Testis (tissue), 3 donors: ENCODE results near the gene SWAP70. TPM values are rescaled to one million over a fixed set of nuclear protein-coding genes. Genes with fewer than 3 reads are reported as not detected.

Experiments
- DNase-seq: peaks from one replicate; pipeline ENCODE4 v3.0.0-alpha.2; 2019
- H3K27ac ChIP-seq, 2 donors: fragments of 200-600 bp; sonication (generic); one replicate each; pipeline ENCODE4 v1.5.1; 2019
- H3K27me3 ChIP-seq: fragments of 200-600 bp; sonication (generic); one replicate; pipeline ENCODE4 v1.5.1; 2019
- H3K36me3 ChIP-seq: fragments of 200-600 bp; sonication (generic); one replicate; pipeline ENCODE4 v1.5.1; 2017; ENCODE audit warnings: low read depth; ENCODE audit errors: missing control alignments
- H3K4me1 ChIP-seq: fragments of 200-600 bp; sonication (generic); one replicate; pipeline ENCODE4 v1.5.1; 2019
- H3K4me3 ChIP-seq, 2 donors: fragments of 200-600 bp; sonication (generic); one replicate each; pipeline ENCODE4 v1.5.1; 2017 to 2019
- H3K9me3 ChIP-seq: fragments of 200-600 bp; sonication (generic); one replicate; pipeline ENCODE4 v1.5.1; 2017
- POLR2A ChIP-seq: fragments of 450-650 bp; IDR thresholded peaks from one replicate; pipeline ENCODE4 v1.6.1; 2017; ENCODE audit warnings: antibody characterized with exemption, mild to moderate bottlenecking, moderate library complexity
- WGBS, 2 donors: methylation state at CpG; one replicate each; pipeline ENCODE4 v1.1.5; 2018; 5-methylcytosine and 5-hydroxymethylcytosine counted together
- intact Hi-C: fragments of 100-400 bp; cut with DNase I; formaldehyde crosslinking; loops from one replicate; pipeline ENCODE4 v1.15.1; 2023; ENCODE audit warnings: low total_unique reads
- polyA plus RNA-seq: library from polyadenylated mRNA; stranded (reverse); fragments of 350-450 nt; fragmentation: Illumina TruSeq; extraction: RNeasy Lipid Tissue Mini Kit (QIAGEN cat#74804); gene quantifications from one replicate; pipeline ENCODE4 v1.2.3, GENCODE V29; 2014; ENCODE audit warnings: low read depth, low replicate concordance; ENCODE audit not compliant: insufficient read depth
- total RNA-seq, 2 donors: library from RNA; depleted of rRNA; stranded (reverse); fragments of >200 nt; gene quantifications; one replicate each; pipeline ENCODE4 v1.2.3, GENCODE V29; 2016
- TF ChIP-seq, protein P1 (sequence below), 3 experiments: fragments of 450-650 bp in 2 of 3; fragments of 200-600 bp in 1 of 3; sonication (generic) in 1 of 3; IDR thresholded peaks; one replicate each; pipeline ENCODE4 v1.5.1; 2016 to 2019; ENCODE audit warnings: antibody characterized with exemption in 3 of 3, mild to moderate bottlenecking in 2 of 3, moderate library complexity in 1 of 3

The SWAP70 gene
- total and polyA plus RNA-seq, 3 donors from 2014 or later: 10.2 to 14.7 (median 10.5) TPM

DNA sequence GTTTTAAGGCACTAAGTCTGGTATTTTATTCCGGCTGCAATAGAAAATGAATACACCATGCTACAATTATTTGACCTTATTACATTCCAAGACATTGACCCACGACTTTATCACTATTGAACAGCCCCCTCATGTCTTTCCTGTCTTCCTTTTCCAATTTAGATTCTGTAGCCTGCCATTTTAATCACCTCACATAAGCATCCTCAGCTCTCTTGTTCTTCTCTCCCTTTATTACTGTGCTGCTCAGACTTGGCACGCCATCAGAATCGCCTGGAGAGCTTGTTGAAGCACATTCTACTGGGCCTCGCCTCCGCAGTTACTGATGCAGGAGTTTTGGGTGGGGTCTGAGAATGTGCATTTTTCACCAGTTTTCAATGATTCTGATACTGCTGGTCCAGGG lies 38.7 kb upstream of the SWAP70 start:
- Histone ChIP-seq H3K9me3 (no peaks in the 10 kb centered on the region), H3K36me3 (no peaks in the 10 kb centered on the region), H3K27ac (peak overlapping the region in 1 of 2 donors; percentile 37), H3K4me3 (no peak overlapping the region), H3K27me3 (no peaks in the 10 kb centered on the region), H3K4me1 (peaks cover 16% of the 10 kb centered on the region)
- 50 to 67% methylated on average over 6 of the region's 6 CpGs for WGBS, 2 donors
- TF ChIP-seq, protein P1, sequence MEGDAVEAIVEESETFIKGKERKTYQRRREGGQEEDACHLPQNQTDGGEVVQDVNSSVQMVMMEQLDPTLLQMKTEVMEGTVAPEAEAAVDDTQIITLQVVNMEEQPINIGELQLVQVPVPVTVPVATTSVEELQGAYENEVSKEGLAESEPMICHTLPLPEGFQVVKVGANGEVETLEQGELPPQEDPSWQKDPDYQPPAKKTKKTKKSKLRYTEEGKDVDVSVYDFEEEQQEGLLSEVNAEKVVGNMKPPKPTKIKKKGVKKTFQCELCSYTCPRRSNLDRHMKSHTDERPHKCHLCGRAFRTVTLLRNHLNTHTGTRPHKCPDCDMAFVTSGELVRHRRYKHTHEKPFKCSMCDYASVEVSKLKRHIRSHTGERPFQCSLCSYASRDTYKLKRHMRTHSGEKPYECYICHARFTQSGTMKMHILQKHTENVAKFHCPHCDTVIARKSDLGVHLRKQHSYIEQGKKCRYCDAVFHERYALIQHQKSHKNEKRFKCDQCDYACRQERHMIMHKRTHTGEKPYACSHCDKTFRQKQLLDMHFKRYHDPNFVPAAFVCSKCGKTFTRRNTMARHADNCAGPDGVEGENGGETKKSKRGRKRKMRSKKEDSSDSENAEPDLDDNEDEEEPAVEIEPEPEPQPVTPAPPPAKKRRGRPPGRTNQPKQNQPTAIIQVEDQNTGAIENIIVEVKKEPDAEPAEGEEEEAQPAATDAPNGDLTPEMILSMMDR (IDR thresholded peaks at IDR 0.05): no peak
- no peak for TF ChIP-seq POLR2A
- peak; percentile 69 for DNase-seq
- intact Hi-C loops: no loop called here

DNA sequence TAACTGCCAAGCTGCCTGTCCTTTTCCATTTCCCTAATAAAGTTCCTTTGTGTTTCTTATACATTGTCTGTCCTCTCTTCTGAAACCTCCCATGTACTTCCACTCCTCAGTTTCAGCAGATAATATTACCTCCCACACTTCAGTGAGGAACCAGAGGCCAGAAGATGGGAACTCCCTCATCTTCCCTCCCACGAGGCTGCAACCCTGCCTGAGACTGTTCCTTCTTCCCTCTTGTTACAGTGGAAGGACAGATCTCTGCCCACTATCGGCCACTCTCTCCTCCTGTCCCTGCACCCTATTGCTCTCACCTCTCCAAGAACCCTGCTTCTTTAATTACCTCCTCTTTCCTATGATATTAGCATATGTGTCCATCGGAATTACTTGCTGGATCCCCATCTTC lies 38.1 kb upstream of the SWAP70 start:
- no peaks in the 10 kb centered on the region for H3K9me3 ChIP-seq
- peak overlapping the region; percentile 3 to 37 for H3K27ac ChIP-seq
- no peak for TF ChIP-seq POLR2A
- TF ChIP-seq, protein P1 (IDR thresholded peaks at IDR 0.05): no peak
- peaks cover 16% of the 10 kb centered on the region for H3K4me1 ChIP-seq
- peak; percentile 56 for DNase-seq
- 44 to 70% methylated on average over 3 of the region's 3 CpGs for WGBS, 2 donors
- intact Hi-C loops: no loop called here
- no peaks in the 10 kb centered on the region for H3K27me3 ChIP-seq
- H3K4me3 ChIP-seq: no peak overlapping the region
- no peaks in the 10 kb centered on the region for H3K36me3 ChIP-seq

DNA sequence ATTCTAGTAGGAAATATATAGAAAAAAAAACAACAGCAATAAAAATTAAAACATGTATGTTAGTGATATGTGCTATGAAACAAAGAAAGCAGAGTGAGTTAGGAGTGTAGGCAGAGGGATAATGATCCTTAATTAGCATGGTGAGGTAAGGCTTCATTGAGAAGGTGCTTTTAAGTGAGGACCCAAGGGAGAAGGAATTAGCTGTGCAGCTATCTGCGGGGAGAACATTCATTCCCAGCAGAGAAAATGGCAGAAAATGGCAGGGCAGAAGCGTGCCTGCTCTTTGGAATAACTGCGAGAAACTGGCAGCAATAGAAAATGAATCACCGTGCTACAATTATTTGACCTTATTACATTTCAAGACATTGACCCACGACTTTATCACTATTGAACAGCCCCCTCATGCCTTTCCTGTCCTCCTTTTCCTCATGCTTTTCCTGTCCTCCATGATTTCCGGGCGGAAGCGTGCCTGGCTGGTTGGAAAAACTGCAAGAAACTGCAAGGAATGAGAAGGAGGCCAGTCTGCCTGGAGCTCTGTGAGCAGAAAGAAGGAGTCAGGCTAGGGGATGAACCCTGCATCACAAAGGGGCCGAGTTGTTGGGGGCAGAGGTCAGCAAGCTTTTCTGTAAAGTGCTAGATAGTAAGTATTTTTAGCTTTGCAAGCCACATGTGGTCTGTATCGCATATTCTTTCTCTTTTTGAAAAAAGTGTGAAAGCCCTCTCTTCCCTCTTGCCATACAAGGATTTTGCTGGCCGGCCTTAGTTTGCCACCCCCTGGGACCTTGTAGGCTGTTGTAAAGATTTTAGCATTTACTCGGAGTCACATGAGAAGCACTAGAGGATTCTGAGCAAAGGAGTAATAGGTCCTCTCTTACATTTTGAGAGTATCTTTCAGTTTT lies 37.1 kb upstream of the SWAP70 start:
- H3K27ac ChIP-seq: peak overlapping the region; percentile 4 to 11
- WGBS, 2 donors: 56 to 60% methylated on average over 12 of the region's 12 CpGs
- DNase-seq: no peak
- no peak overlapping the region for H3K4me3 ChIP-seq
- H3K36me3 ChIP-seq: no peaks in the 10 kb centered on the region
- H3K27me3 ChIP-seq: no peaks in the 10 kb centered on the region
- peaks cover 16% of the 10 kb centered on the region for H3K4me1 ChIP-seq
- no peaks in the 10 kb centered on the region for H3K9me3 ChIP-seq
- no peak for TF ChIP-seq POLR2A
- TF ChIP-seq, protein P1 (IDR thresholded peaks at IDR 0.05): no peak
- intact Hi-C loops: no loop called here

DNA sequence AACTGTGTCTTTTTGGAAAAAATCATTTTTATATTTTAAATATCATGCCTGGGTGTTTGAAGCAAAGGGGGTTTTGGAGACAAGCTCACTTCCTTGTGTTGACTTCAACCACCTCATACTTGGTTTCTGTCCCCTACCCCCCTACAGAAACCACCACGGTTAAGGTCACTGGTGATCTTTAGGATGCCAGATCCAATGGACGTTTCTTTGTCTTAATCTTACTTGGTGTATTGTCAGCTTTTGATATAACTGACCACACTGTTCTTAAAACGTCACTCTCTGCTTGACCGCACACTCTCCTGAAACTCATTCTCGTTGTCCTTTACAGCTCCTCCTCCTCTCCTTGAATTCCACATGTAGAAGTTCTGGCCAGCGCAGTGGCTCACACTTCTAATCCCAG lies 34.8 kb upstream of the SWAP70 start:
- Histone ChIP-seq H3K27me3 (no peaks in the 10 kb centered on the region), H3K36me3 (no peaks in the 10 kb centered on the region), H3K4me3 (no peak overlapping the region), H3K27ac (no peak overlapping the region), H3K9me3 (no peaks in the 10 kb centered on the region), H3K4me1 (peaks cover 16% of the 10 kb centered on the region)
- WGBS, 2 donors: 87 to 88% methylated on average over 6 of the region's 6 CpGs
- intact Hi-C loops: no loop called here
- TF ChIP-seq, protein P1 (IDR thresholded peaks at IDR 0.05): no peak
- TF ChIP-seq POLR2A: no peak
- no peak for DNase-seq

DNA sequence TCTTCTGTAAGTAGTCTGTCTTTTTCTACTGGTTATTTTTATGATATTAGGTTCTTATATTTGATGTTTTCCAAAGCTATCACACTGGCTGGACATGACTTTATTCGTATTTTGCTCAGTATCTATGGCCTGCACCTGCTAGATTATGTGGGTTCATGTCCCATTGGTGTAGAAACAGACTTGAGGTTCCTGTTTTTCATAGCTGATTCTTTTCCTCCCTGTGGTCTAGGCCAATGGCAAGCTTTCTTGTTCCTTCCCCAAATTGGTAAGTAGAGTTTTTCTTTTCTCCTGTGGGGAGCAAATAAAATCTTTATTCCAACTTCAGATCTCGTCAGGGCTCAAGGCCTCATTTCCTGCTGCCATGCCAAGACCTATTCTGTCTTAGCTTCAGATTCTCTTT lies 30.2 kb upstream of the SWAP70 start:
- Histone ChIP-seq H3K9me3 (no peaks in the 10 kb centered on the region), H3K4me3 (no peak overlapping the region), H3K27ac (no peak overlapping the region), H3K36me3 (no peaks in the 10 kb centered on the region), H3K4me1 (peaks cover 2% of the 10 kb centered on the region), H3K27me3 (no peaks in the 10 kb centered on the region)
- 75 to 77% methylated on average over 2 of the region's 2 CpGs for WGBS, 2 donors
- DNase-seq: no peak
- TF ChIP-seq, protein P1 (IDR thresholded peaks at IDR 0.05): no peak
- no peak for TF ChIP-seq POLR2A
- intact Hi-C loops: no loop called here
